K562 treated with DMSO at 1 percent for 48 hours (cell line): Measurements from ENCODE around the gene BNIP1. TPM values are rescaled to one million over a fixed set of nuclear protein-coding genes. Genes with fewer than 3 reads are reported as not detected.

ENCODE experiments used
- total RNA-seq: library from RNA; unstranded; fragments of 300-600 nt; gene quantifications from 2 replicates; pipeline ENCODE4 v1.2.3, GENCODE V29; 2022; ENCODE audit warnings: low replicate concordance; ENCODE audit errors: extremely low read depth

The BNIP1 gene
- total RNA-seq = not detected in 2 replicates

GRCh38 chr5:173144200-173145176, at the start of gene BNIP1:
TSS of gene BNIP1 (plus strand) at chr5:173144531. CDS start at chr5:173144546, 15 bp downstream.

Other genes with a start within 250 kb of the BNIP1 start
- not detected in 2 replicates for gene RPL26L1, start 185.1 kb upstream of the BNIP1 start, total RNA-seq
- gene ATP6V0E1, start 160.8 kb upstream of the BNIP1 start, total RNA-seq = not detected in 2 replicates
- not detected in 2 replicates for gene CREBRF, start 88.2 kb upstream of the BNIP1 start, total RNA-seq
- not detected in 2 replicates for gene NKX2-5, start 90.7 kb downstream of the BNIP1 start, total RNA-seq
- gene STC2, start 183.9 kb downstream of the BNIP1 start, total RNA-seq = not detected in 2 replicates